ENCODE data around the gene MSI2. TPM values are rescaled to one million over a fixed set of nuclear protein-coding genes. Genes with fewer than 3 reads are reported as not detected.

The MSI2 gene
- total RNA-seq, 4 donors from 2014 or later, result 9.9 to 18.5 (median 13.8) TPM

- intact Hi-C loops (cut with DNase I; ENCODE audit: low total_unique reads), result no loop called here
- no peak overlapping the region for H3K4me3 ChIP-seq (ENCODE audit: low read depth, poor library complexity, severe bottlenecking)
Measured at GRCh38 chr17:57667461-57667923, 411.2 kb downstream of the MSI2 start.

DNA sequence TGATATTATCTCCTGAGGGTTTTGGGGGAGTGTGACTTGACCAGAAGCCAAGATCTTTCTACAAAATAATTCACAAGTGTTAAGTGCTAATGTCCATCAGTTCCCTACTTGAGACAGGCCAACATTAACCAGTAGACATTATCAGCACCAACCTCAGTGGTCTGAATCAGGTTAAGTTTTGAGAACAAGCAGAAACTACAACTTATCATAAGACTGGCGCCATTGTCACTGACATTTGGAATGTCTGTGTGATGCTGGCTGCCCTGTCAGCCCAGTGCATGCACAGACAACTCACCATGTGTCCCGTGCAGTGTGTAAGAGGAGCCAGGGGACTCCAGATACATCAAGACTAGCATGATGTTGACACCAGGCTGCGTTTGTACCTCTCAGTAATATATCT lies 412.0 kb downstream of the MSI2 start:
- DNase-seq (ENCODE audit: low spot score in 2 of 2), result peak in 1 of 2 donors; percentile 39
- 89 to 98% methylated on average over 3 of the region's 3 CpGs for WGBS, 2 donors
- intact Hi-C loops (cut with DNase I; ENCODE audit: low total_unique reads), result no loop called here
- no peak for TF ChIP-seq POLR2A (IDR thresholded peaks at IDR 0.05)
- TF ChIP-seq, protein P1, sequence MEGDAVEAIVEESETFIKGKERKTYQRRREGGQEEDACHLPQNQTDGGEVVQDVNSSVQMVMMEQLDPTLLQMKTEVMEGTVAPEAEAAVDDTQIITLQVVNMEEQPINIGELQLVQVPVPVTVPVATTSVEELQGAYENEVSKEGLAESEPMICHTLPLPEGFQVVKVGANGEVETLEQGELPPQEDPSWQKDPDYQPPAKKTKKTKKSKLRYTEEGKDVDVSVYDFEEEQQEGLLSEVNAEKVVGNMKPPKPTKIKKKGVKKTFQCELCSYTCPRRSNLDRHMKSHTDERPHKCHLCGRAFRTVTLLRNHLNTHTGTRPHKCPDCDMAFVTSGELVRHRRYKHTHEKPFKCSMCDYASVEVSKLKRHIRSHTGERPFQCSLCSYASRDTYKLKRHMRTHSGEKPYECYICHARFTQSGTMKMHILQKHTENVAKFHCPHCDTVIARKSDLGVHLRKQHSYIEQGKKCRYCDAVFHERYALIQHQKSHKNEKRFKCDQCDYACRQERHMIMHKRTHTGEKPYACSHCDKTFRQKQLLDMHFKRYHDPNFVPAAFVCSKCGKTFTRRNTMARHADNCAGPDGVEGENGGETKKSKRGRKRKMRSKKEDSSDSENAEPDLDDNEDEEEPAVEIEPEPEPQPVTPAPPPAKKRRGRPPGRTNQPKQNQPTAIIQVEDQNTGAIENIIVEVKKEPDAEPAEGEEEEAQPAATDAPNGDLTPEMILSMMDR (IDR thresholded peaks at IDR 0.05), result no peak
- H3K4me3 ChIP-seq (ENCODE audit: low read depth, poor library complexity, severe bottlenecking), result no peak overlapping the region

More at GRCh38 chr17:57667461-57667923, 411.2 kb downstream of the MSI2 start:
- DNase-seq (ENCODE audit: low spot score in 2 of 2), result peak in 1 of 2 donors; percentile 80
- 88 to 98% methylated on average over 6 of the region's 6 CpGs for WGBS, 2 donors
- TF ChIP-seq, protein P1 (IDR thresholded peaks at IDR 0.05), result no peak
- no peak for TF ChIP-seq POLR2A (IDR thresholded peaks at IDR 0.05)

GRCh38 chr17:57669671-57670529 lies 413.6 kb downstream of the MSI2 start:
- no peak for TF ChIP-seq POLR2A (IDR thresholded peaks at IDR 0.05)
- TF ChIP-seq, protein P1 (IDR thresholded peaks at IDR 0.05), result no peak
- 81 to 83% methylated on average over 10 of the region's 10 CpGs for WGBS, 2 donors
- peak in 1 of 2 donors; percentile 79 for DNase-seq (ENCODE audit: low spot score in 2 of 2)
- H3K4me3 ChIP-seq (ENCODE audit: low read depth, poor library complexity, severe bottlenecking), result no peak overlapping the region
- intact Hi-C loops (cut with DNase I; ENCODE audit: low total_unique reads), result loop anchor here (5.0 to 10.0 kb wide), 2 partner anchors 162 to 535 kb away; no protein-coding TSS in a partner anchor

GRCh38 chr17:57670769-57671569 lies 414.6 kb downstream of the MSI2 start:
- WGBS, 2 donors, result 81 to 89% methylated on average over 8 of the region's 8 CpGs
- TF ChIP-seq, protein P1 (IDR thresholded peaks at IDR 0.05), result no peak
- no peak for TF ChIP-seq POLR2A (IDR thresholded peaks at IDR 0.05)
- peak in 1 of 2 donors; percentile 56 for DNase-seq (ENCODE audit: low spot score in 2 of 2)
- intact Hi-C loops (cut with DNase I; ENCODE audit: low total_unique reads), result loop anchor here (5.0 to 10.0 kb wide), 2 partner anchors 161 to 536 kb away; no protein-coding TSS in a partner anchor
- no peak overlapping the region for H3K4me3 ChIP-seq (ENCODE audit: low read depth, poor library complexity, severe bottlenecking)

GRCh38 chr17:57671667-57672632 lies 415.6 kb downstream of the MSI2 start:
- TF ChIP-seq, protein P1 (IDR thresholded peaks at IDR 0.05), result no peak
- no peak for TF ChIP-seq POLR2A (IDR thresholded peaks at IDR 0.05)
- peak in 1 of 2 donors; percentile 92 for DNase-seq (ENCODE audit: low spot score in 2 of 2)
- 29 to 30% methylated on average over 21 of the region's 21 CpGs for WGBS, 2 donors
- intact Hi-C loops (cut with DNase I; ENCODE audit: low total_unique reads), result loop anchor here (5.0 to 10.0 kb wide), 2 partner anchors 160 to 537 kb away; no protein-coding TSS in a partner anchor
- no peak overlapping the region for H3K4me3 ChIP-seq (ENCODE audit: low read depth, poor library complexity, severe bottlenecking)
